ENCODE measurements around the gene CHCHD5. TPM values are rescaled to one million over a fixed set of nuclear protein-coding genes. Genes with fewer than 3 reads are reported as not detected.

Gene CHCHD5
- total RNA-seq, 1 experiment from 2014 or later: 32.3 TPM

DNA sequence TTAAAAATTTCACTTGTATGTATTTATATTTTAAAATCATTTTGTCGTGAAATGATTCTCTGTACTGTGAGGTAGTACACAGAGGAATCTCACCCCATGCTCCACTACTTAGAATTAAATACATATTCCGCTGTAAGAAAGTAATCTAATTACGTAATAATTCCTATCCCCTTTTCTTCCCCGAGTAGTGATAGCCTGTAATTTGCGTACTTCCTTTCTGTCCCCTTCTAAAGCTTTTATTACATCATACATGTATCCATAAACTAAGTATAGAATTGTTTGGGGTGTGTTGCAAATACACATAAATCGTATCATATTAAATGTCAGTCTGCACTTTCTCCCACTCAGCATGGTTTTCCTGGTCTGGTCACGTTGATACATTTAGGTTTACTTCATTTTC is 12.4 kb upstream of the CHCHD5 start:
- Mint-ChIP-seq H3K36me3 (ENCODE audit: insufficient read depth in 1 of 3, low read depth in 3 of 3) (peaks cover 55 to 94% (median 87%) of the 10 kb centered on the region in 3 experiments; a peak in 6 of 7 replicates), H3K27me3 (ENCODE audit: low read depth) (no peaks in the 10 kb centered on the region), H3K4me3 (no peak overlapping the region), H3K9me3 (no peaks in the 10 kb centered on the region), H3K27ac (no peak overlapping the region), H3K4me1 (no peaks in the 10 kb centered on the region)
- H2BK5ac ChIP-seq (ENCODE audit: insufficient read length, low read length): no peak overlapping the region
- TF ChIP-seq, protein P1, sequence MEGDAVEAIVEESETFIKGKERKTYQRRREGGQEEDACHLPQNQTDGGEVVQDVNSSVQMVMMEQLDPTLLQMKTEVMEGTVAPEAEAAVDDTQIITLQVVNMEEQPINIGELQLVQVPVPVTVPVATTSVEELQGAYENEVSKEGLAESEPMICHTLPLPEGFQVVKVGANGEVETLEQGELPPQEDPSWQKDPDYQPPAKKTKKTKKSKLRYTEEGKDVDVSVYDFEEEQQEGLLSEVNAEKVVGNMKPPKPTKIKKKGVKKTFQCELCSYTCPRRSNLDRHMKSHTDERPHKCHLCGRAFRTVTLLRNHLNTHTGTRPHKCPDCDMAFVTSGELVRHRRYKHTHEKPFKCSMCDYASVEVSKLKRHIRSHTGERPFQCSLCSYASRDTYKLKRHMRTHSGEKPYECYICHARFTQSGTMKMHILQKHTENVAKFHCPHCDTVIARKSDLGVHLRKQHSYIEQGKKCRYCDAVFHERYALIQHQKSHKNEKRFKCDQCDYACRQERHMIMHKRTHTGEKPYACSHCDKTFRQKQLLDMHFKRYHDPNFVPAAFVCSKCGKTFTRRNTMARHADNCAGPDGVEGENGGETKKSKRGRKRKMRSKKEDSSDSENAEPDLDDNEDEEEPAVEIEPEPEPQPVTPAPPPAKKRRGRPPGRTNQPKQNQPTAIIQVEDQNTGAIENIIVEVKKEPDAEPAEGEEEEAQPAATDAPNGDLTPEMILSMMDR (conservative IDR thresholded peaks at IDR 0.05): no peak
- no peak overlapping the region for H3T11ph ChIP-seq (ENCODE audit: low read length)
- H3K4me1 ChIP-seq (ENCODE audit: insufficient read depth, low read length): no peaks in the 10 kb centered on the region
- H2BK15ac ChIP-seq (ENCODE audit: low read depth, low read length): no peak overlapping the region
- H3K9me3 ChIP-seq (ENCODE audit: control insufficient read depth, low read depth, low read length): no peaks in the 10 kb centered on the region
- H2BK20ac ChIP-seq (ENCODE audit: low read depth, low read length, poor library complexity, severe bottlenecking): no peak overlapping the region
- H4K5ac ChIP-seq (ENCODE audit: insufficient read length, low read depth, low read length): no peak overlapping the region
- no peaks in the 10 kb centered on the region for H3K79me2 ChIP-seq (ENCODE audit: insufficient read depth, low read length)
- no peak overlapping the region for H3K4ac ChIP-seq (ENCODE audit: low read depth, low read length)
- H3K18ac ChIP-seq (ENCODE audit: insufficient read length, low read depth, low read length): no peak overlapping the region
- no peak overlapping the region for H4K8ac ChIP-seq (replicated peaks; ENCODE audit: insufficient read length, low read depth, low read length)
- no peak overlapping the region for H4K91ac ChIP-seq (ENCODE audit: insufficient read length, low read depth, low read length)
- H3K23ac ChIP-seq (ENCODE audit: insufficient read length, low read depth, low read length): no peak overlapping the region
- H3K14ac ChIP-seq (ENCODE audit: insufficient read depth, low read length): no peak overlapping the region
- no peak overlapping the region for H3K56ac ChIP-seq (ENCODE audit: insufficient read length, low read depth, low read length)
- no peak overlapping the region for H3K4me2 ChIP-seq (ENCODE audit: insufficient read depth, insufficient read length, low read length)
- no peaks in the 10 kb centered on the region for H3K23me2 ChIP-seq (ENCODE audit: insufficient read length, low read depth, low read length, poor library complexity, severe bottlenecking)
- no peak overlapping the region for H3K9ac ChIP-seq (ENCODE audit: extremely low read depth, insufficient read length, low read length)
- H3K27ac ChIP-seq (ENCODE audit: insufficient read length, low read depth, low read length): no peak overlapping the region
- no peak overlapping the region for H2BK120ac ChIP-seq (ENCODE audit: low read depth, low read length, poor library complexity, severe bottlenecking)
- no peaks in the 10 kb centered on the region for H4K20me1 ChIP-seq (ENCODE audit: control insufficient read depth, insufficient read depth, insufficient read length)
- no peak overlapping the region for H2AK5ac ChIP-seq (ENCODE audit: insufficient read length, low read length)
- DNase-seq: no peak
- H3K79me1 ChIP-seq (ENCODE audit: insufficient read depth, low read depth, low read length, poor library complexity, severe bottlenecking): peaks cover 2% of the 10 kb centered on the region
- H2BK12ac ChIP-seq (ENCODE audit: insufficient read length, low read depth, low read length): no peak overlapping the region
- no peaks in the 10 kb centered on the region for H3K27me3 ChIP-seq (ENCODE audit: insufficient read depth, low read length)
- H2AFZ ChIP-seq (ENCODE audit: low read length): no peak overlapping the region
- no CpG with 5 or more reads among the region's 7 CpGs for WGBS (ENCODE audit: extremely low coverage, insufficient read length, low lambda C conversion rate)
